ENCODE measurements around the gene CAMKMT. TPM values are rescaled to one million over a fixed set of nuclear protein-coding genes. Genes with fewer than 3 reads are reported as not detected.

Gene CAMKMT
- total RNA-seq, 1 donor from 2014 or later: 6.1 TPM

GRCh38 chr2:44547718-44548117 lies 186.0 kb downstream of the CAMKMT start:
- DNase-seq (ENCODE audit: extremely low read depth, low read depth, low spot score): no peak

DNA sequence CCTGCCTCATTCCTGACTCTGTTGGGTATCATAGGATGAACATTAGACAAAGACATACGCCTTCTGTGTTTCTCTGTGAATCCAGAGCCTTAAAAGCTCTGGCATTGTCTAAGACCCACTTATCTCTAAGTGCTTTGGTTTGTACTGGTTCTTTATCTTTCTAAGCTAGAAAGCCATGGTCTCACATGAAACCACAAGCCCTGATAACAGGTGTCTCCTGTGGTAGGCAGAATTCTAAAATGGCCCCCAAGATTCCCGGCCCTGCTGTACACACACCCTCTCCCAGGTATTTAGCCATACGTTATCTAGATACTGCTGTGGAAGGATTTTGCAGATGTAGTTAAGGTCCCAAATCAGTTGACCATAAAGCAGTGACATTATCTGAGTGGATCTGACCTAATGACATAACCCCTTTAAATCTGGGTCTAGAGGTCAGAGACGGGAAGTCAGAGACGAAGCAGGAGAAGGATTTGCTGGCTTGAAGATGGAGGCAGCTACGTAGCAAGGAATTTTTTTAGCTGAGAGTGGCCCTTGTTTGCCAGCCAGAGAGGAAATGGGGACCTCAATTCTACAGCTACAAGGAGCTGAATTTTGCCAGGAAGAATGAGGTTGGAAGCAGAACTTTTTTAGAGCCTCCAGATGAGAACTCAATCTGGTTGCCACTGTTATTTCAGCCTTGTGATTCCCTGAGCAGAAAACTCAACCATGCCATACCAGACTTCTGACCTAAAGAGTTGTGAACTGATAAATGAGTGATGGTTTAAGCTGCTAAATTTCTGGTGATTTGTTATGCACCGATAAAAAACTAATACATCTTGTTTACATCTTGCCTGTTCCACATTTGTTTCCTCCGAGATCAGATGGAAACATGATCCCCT lies 186.7 kb downstream of the CAMKMT start:
- DNase-seq (ENCODE audit: extremely low read depth, low read depth, low spot score): no peak

DNA sequence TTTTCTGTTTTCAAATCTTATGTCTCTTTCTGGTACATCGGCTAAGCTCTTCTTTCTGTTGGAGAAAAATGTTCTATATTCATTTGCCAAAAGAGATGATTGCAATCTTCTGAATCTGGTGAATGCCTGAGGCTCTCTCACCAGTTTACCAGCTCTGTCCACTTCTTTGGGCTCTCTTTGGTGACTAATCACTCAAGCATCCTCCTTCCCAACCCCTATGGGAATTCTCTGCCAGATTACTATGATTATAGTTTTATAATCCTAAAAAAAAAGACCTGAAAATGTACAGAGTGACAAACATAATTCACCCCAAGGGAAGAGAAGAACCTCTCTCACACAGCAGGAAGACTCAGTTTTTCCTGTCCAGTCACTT lies 187.3 kb downstream of the CAMKMT start:
- DNase-seq (ENCODE audit: extremely low read depth, low read depth, low spot score): peak; percentile 34

DNA sequence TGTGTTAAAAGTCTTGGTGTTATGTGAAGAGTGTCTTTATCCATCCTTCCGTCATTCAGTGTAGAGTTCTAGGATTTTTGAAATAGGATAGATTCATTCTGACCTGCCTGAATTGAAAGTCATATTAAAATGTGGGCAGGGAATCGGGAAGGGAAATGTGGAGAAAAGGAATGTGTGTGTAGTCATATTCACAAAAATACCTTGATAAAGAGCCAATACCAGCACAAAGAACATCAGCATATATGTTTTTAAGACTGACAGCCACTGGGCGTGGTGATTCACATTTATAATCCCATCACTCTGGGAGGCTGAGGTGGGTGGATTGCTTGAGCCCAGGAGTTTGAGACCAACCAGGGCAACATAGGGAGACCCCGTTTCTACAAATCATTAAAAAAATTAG lies 188.1 kb downstream of the CAMKMT start:
- DNase-seq (ENCODE audit: extremely low read depth, low read depth, low spot score): no peak

GRCh38 chr2:44550561-44550960 lies 188.8 kb downstream of the CAMKMT start:
- no peak for DNase-seq (ENCODE audit: extremely low read depth, low read depth, low spot score)

GRCh38 chr2:44551497-44551896 lies 189.8 kb downstream of the CAMKMT start:
- DNase-seq (ENCODE audit: extremely low read depth, low read depth, low spot score): no peak

- DNase-seq (ENCODE audit: extremely low read depth, low read depth, low spot score): peak; percentile 69
These were observed 191.7 kb downstream of the CAMKMT start for GRCh38 chr2:44553456-44553855.

- DNase-seq (ENCODE audit: extremely low read depth, low read depth, low spot score): no peak
These were observed 194.0 kb downstream of the CAMKMT start for GRCh38 chr2:44555700-44556099.

DNA sequence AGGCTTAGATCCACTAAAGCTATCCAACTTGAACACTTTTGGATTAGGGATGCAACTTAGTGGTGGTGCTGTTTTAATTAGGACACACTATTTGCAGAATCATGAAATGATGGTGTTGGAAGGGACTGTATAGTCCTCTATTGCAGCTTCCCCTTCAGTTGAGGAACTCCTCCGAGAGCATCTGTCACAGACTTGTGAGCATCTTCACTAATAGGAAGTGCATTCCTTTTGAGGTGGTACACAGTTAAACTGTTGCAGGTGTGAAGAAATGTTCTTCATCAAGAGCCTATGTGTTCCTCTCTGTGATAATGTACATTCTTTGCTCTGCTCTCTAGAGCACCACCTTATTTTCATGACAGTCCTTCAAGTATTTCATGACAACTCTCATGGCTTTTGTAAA lies 197.4 kb downstream of the CAMKMT start:
- no peak for DNase-seq (ENCODE audit: extremely low read depth, low read depth, low spot score)

GRCh38 chr2:44560352-44560751 lies 198.6 kb downstream of the CAMKMT start:
- DNase-seq (ENCODE audit: extremely low read depth, low read depth, low spot score): no peak

GRCh38 chr2:44560941-44561340 lies 199.2 kb downstream of the CAMKMT start:
- DNase-seq (ENCODE audit: extremely low read depth, low read depth, low spot score): no peak

GRCh38 chr2:44562737-44563136 lies 201.0 kb downstream of the CAMKMT start:
- no peak for DNase-seq (ENCODE audit: extremely low read depth, low read depth, low spot score)

DNA sequence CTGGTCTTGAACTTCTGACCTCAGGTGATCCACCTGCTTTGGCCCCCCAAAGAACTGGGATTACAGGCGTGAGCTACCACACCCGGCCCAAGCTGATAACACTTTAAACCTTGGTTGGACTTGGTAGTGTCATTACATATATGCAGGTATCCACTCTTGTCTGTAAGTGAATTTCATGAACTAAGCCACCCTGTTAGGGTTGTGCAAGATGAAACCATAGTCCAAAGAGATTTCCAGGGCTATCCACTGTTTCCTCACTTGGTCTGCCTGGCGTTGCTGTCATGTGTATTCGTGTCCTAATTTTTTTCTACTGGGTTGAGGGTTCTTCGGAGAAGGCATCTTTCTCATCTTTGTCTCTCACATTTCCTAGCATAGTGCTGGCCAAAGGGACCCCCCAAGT lies 203.0 kb downstream of the CAMKMT start:
- no peak for DNase-seq (ENCODE audit: extremely low read depth, low read depth, low spot score)

DNA sequence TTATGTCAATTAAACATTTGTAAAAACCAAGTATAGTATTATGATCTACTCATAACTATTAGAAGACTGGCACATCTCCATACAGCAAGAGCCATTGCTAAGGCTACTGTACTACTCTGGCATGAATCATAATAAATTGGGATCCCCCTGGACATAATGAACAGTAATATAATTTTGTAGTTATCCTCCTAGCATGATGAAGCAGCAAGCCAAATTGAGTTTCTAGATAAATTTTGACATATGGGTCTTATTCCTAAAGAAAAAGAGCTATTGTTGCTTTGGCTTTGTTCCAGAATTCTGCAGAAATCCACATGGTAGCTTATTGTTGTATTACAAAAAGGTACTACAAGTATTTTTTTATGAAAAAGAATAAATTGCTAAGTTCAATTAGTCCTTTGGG lies 204.3 kb downstream of the CAMKMT start:
- DNase-seq (ENCODE audit: extremely low read depth, low read depth, low spot score): no peak

GRCh38 chr2:44569491-44569890 lies 207.7 kb downstream of the CAMKMT start:
- DNase-seq (ENCODE audit: extremely low read depth, low read depth, low spot score): no peak

- DNase-seq (ENCODE audit: extremely low read depth, low read depth, low spot score): no peak
These were observed 208.5 kb downstream of the CAMKMT start for GRCh38 chr2:44570271-44570670.

- no peak for DNase-seq (ENCODE audit: extremely low read depth, low read depth, low spot score)
These were observed 209.0 kb downstream of the CAMKMT start for GRCh38 chr2:44570777-44571176.

DNA sequence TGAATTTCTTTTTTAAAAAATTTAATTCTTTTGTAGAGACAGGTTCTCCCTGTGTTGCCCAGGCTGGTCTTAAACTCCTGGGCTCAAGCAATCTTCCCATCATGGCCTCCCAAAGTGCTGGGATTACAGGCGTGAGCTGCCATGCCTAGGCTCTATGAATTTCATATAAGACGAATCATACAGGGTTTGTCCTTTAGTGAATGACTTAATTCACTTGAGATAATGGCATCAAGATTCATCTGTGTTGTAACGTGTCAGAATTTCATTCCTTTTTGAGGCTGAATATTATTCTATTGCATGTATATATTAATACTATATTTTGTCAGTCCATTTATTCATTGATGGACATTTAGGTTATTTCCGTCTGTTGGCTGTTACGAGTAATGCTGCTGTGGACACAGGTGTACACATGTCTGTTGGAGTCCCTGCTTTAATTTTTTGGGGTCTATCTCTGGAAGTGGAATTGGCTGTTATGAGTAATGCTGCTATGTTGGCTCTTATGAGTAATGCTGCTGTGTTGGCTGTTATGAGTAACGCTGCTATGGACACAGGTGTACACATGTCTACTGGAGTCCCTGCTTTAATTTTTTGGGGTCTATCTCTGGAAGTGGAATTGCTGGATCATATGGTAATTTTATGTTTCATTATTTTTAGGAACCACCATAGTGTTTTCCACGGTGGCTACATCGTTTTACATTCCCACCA lies 210.6 kb downstream of the CAMKMT start:
- DNase-seq (ENCODE audit: extremely low read depth, low read depth, low spot score): no peak

GRCh38 chr2:44573996-44574395 lies 212.2 kb downstream of the CAMKMT start:
- DNase-seq (ENCODE audit: extremely low read depth, low read depth, low spot score): no peak

DNA sequence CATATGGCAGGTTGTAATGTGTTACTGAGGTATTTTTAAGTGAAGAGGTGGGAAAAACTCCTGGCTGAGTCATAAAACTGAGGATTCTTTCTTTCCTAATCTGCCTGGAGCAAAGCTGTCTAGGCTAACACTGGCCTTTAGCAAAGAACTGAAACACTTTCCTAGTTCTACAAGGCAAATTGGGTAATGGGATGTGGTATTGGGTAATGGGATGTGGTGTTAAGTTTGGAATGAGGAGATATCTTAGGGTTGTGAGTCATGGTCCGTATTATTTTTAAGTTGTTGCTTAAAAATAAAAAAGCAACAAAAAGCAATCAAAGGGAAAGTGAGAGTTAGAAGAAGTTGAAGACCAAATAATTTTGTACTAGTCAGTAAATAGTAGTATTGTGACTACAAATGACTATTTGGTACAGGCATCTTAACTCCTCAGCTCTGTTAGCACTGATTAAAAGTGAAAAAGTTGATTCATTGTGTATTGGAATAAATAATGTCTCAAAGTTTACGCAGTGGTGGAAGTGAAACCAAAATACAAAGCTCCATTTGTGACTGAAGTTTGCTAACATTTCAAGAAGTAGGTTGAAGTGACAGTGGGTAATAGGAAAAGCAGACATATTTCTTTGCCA lies 216.8 kb downstream of the CAMKMT start:
- no peak for DNase-seq (ENCODE audit: extremely low read depth, low read depth, low spot score)

GRCh38 chr2:44579115-44579836 lies 217.5 kb downstream of the CAMKMT start:
- DNase-seq (ENCODE audit: extremely low read depth, low read depth, low spot score): no peak
